Neural progenitor cell (in vitro differentiated cells): Measurements from ENCODE around the gene SUGCT. TPM values are rescaled to one million over a fixed set of nuclear protein-coding genes. Genes with fewer than 3 reads are reported as not detected.
"Not testable (repeated sequence)": the region's sequence is repeated elsewhere in the genome, so short reads cannot be mapped to it uniquely, and the experiment has no call there.

Experiments
- DNase-seq: peaks from one replicate; pipeline ENCODE4 v3.0.0-alpha.2; 2016; ENCODE audit warnings: low spot score
- H2AFZ ChIP-seq: fragments of 200-600 bp; sonication (generic); replicated peaks from 2 replicates; pipeline ENCODE4 v1.6.1; 2016; ENCODE audit warnings: antibody characterized with exemption
- H3F3A ChIP-seq: fragments of 200-600 bp; sonication (generic); 2 replicates; pipeline ENCODE4 v1.6.1; 2016; ENCODE audit warnings: antibody characterized with exemption, low read depth
- H3K27ac ChIP-seq: fragments of 200-600 bp; sonication (generic); 2 replicates; pipeline ENCODE4 v1.5.1; 2016; ENCODE audit warnings: mild to moderate bottlenecking
- H3K27me3 ChIP-seq: fragments of 200-600 bp; sonication (generic); 2 replicates; pipeline ENCODE4 v1.6.1; 2016; ENCODE audit warnings: mild to moderate bottlenecking, moderate library complexity
- H3K36me3 ChIP-seq: fragments of 200-600 bp; sonication (generic); 2 replicates; pipeline ENCODE4 v1.5.1; 2016
- H3K4me1 ChIP-seq: fragments of 200-600 bp; sonication (generic); 2 replicates; pipeline ENCODE4 v1.6.1; 2016; ENCODE audit warnings: mixed run types
- H3K4me2 ChIP-seq: fragments of 200-600 bp; sonication (generic); 2 replicates; pipeline ENCODE4 v1.6.1; 2016
- H3K4me3 ChIP-seq: fragments of 200-600 bp; sonication (generic); 2 replicates; pipeline ENCODE4 v1.5.1; 2016
- H3K79me2 ChIP-seq: fragments of 200-600 bp; sonication (generic); 2 replicates; pipeline ENCODE4 v1.6.1; 2016; ENCODE audit warnings: low read depth
- H3K9ac ChIP-seq: fragments of 200-600 bp; sonication (generic); 2 replicates; pipeline ENCODE4 v1.6.1; 2016
- H3K9me3 ChIP-seq: fragments of 200-600 bp; sonication (generic); 2 replicates; pipeline ENCODE4 v1.5.1; 2016; ENCODE audit warnings: low read depth
- H4K20me1 ChIP-seq: fragments of 200-600 bp; sonication (generic); 2 replicates; pipeline ENCODE4 v1.6.1; 2016; ENCODE audit warnings: low read depth
- H3K27ac Mint-ChIP-seq: 3 replicates; pipeline ENCODE4 v1.8.0; 2021; ENCODE audit warnings: mixed read lengths
- H3K27me3 Mint-ChIP-seq: 2 replicates; pipeline ENCODE4 v1.8.0; 2022; ENCODE audit warnings: low read depth, mild to moderate bottlenecking, inconsistent platforms, moderate library complexity, mixed read lengths; ENCODE audit not compliant: insufficient read depth
- H3K36me3 Mint-ChIP-seq: 3 replicates; pipeline ENCODE4 v1.8.0; 2021; ENCODE audit warnings: mixed read lengths
- H3K4me1 Mint-ChIP-seq: 3 replicates; pipeline ENCODE4 v1.8.0; 2021; ENCODE audit warnings: mixed read lengths
- H3K4me3 Mint-ChIP-seq: 3 replicates; pipeline ENCODE4 v1.8.0; 2021; ENCODE audit warnings: mild to moderate bottlenecking, moderate library complexity, mixed read lengths
- H3K9me3 Mint-ChIP-seq: 3 replicates; pipeline ENCODE4 v1.8.0; 2020; ENCODE audit warnings: mixed read lengths
- EZH2 ChIP-seq: fragments of 200-600 bp; sonication (generic); IDR thresholded peaks from 2 replicates; pipeline ENCODE4 v1.6.1; 2017; ENCODE audit warnings: antibody characterized with exemption, mild to moderate bottlenecking, moderate library complexity
- EZH2phosphoT487 ChIP-seq: fragments of 200-600 bp; sonication (generic); IDR thresholded peaks from 2 replicates; pipeline ENCODE4 v1.6.1; 2017; ENCODE audit warnings: antibody characterized with exemption
- total RNA-seq: library from RNA; depleted of rRNA; stranded (reverse); fragments of >200 nt; gene quantifications from 2 replicates; pipeline ENCODE4 v1.2.3, GENCODE V29; 2015; ENCODE audit warnings: low replicate concordance
- TF ChIP-seq, protein P1 (sequence below): fragments of 200-600 bp; sonication (generic); IDR thresholded peaks from 2 replicates; pipeline ENCODE4 v1.5.1; 2017; ENCODE audit warnings: antibody characterized with exemption, mild to moderate bottlenecking

SUGCT gene
- total RNA-seq, 1 donor from 2014 or later = 10.1 TPM

- H4K20me1 ChIP-seq = no peaks in the 10 kb centered on the region
- H3K9ac ChIP-seq = no peak overlapping the region
- no peak for DNase-seq
- H3K27ac ChIP-seq = no peak overlapping the region
- no peaks in the 10 kb centered on the region for H3K4me1 ChIP-seq
- no peaks in the 10 kb centered on the region for H3K9me3 Mint-ChIP-seq
- no peak overlapping the region for H3K4me2 ChIP-seq
- H3K27me3 Mint-ChIP-seq = no peaks in the 10 kb centered on the region
- no peaks in the 10 kb centered on the region for H3K9me3 ChIP-seq
- H3K27ac Mint-ChIP-seq = no peak overlapping the region
- no peak overlapping the region for H3K4me3 Mint-ChIP-seq
- H3K79me2 ChIP-seq = no peaks in the 10 kb centered on the region
- no peak overlapping the region for H3K4me3 ChIP-seq
- H3K4me1 Mint-ChIP-seq = no peaks in the 10 kb centered on the region
- no peaks in the 10 kb centered on the region for H3K36me3 ChIP-seq
- peaks cover 4% of the 10 kb centered on the region for H3F3A ChIP-seq
- TF ChIP-seq, protein P1, sequence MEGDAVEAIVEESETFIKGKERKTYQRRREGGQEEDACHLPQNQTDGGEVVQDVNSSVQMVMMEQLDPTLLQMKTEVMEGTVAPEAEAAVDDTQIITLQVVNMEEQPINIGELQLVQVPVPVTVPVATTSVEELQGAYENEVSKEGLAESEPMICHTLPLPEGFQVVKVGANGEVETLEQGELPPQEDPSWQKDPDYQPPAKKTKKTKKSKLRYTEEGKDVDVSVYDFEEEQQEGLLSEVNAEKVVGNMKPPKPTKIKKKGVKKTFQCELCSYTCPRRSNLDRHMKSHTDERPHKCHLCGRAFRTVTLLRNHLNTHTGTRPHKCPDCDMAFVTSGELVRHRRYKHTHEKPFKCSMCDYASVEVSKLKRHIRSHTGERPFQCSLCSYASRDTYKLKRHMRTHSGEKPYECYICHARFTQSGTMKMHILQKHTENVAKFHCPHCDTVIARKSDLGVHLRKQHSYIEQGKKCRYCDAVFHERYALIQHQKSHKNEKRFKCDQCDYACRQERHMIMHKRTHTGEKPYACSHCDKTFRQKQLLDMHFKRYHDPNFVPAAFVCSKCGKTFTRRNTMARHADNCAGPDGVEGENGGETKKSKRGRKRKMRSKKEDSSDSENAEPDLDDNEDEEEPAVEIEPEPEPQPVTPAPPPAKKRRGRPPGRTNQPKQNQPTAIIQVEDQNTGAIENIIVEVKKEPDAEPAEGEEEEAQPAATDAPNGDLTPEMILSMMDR = no peak
- no peak for TF ChIP-seq EZH2phosphoT487
- no peak for TF ChIP-seq EZH2
- no peaks in the 10 kb centered on the region for H3K36me3 Mint-ChIP-seq
- no peak overlapping the region for H2AFZ ChIP-seq
- H3K27me3 ChIP-seq = no peaks in the 10 kb centered on the region
Measured at GRCh38 chr7:40102897-40103296, 31.9 kb upstream of the SUGCT start.

- Histone ChIP-seq H3K4me1 (no peaks in the 10 kb centered on the region), H3K4me3 (no peak overlapping the region), H3K79me2 (no peaks in the 10 kb centered on the region), H3K27ac (no peak overlapping the region), H3K36me3 (no peaks in the 10 kb centered on the region), H3K9me3 (no peaks in the 10 kb centered on the region), H3K27me3 (no peaks in the 10 kb centered on the region), H2AFZ (no peak overlapping the region), H3K9ac (no peak overlapping the region), H3K4me2 (no peak overlapping the region), H4K20me1 (no peaks in the 10 kb centered on the region), H3F3A (no peaks in the 10 kb centered on the region)
- Mint-ChIP-seq H3K4me1 (no peaks in the 10 kb centered on the region), H3K27ac (no peak overlapping the region), H3K27me3 (no peaks in the 10 kb centered on the region), H3K4me3 (no peak overlapping the region), H3K36me3 (peaks cover 2% of the 10 kb centered on the region), H3K9me3 (no peaks in the 10 kb centered on the region)
- TF ChIP-seq EZH2phosphoT487 (no peak), EZH2 (no peak)
- TF ChIP-seq, protein P1 = no peak
- no peak for DNase-seq
Measured at GRCh38 chr7:40105879-40106473, 28.8 kb upstream of the SUGCT start.

DNA sequence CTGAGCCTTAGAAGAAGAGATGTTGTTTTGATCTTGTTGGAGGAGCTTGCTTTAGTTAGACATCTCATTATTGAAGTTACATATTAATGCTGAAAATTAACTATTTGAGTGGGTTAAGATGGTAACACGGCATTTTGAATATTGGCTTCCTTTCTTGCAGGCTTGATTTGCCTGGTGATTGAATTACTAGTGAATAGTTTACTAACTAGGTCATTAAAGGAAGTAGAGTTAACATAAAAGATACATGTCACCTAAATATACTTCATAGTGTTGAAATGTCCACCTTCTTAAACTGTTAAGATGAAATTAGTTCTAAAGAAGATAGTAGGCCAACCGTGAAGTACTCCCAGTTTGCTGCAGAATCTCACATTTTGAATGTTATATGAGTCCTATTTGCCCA is 18.9 kb upstream of the SUGCT start:
- Histone ChIP-seq H3K4me3 (no peak overlapping the region), H3K9me3 (no peaks in the 10 kb centered on the region), H3K4me2 (no peak overlapping the region), H3K27ac (no peak overlapping the region), H3F3A (no peaks in the 10 kb centered on the region), H3K4me1 (no peaks in the 10 kb centered on the region), H3K27me3 (no peaks in the 10 kb centered on the region), H4K20me1 (no peaks in the 10 kb centered on the region), H3K9ac (no peak overlapping the region), H3K36me3 (no peaks in the 10 kb centered on the region), H3K79me2 (no peaks in the 10 kb centered on the region), H2AFZ (no peak overlapping the region)
- no peak overlapping the region for H3K4me3 Mint-ChIP-seq
- H3K36me3 Mint-ChIP-seq = peaks cover 13% of the 10 kb centered on the region
- no peaks in the 10 kb centered on the region for H3K27me3 Mint-ChIP-seq
- H3K4me1 Mint-ChIP-seq = no peaks in the 10 kb centered on the region
- no peaks in the 10 kb centered on the region for H3K9me3 Mint-ChIP-seq
- no peak for TF ChIP-seq EZH2phosphoT487
- TF ChIP-seq, protein P1 = no peak
- TF ChIP-seq EZH2 = no peak
- no peak overlapping the region for H3K27ac Mint-ChIP-seq
- no peak for DNase-seq

DNA sequence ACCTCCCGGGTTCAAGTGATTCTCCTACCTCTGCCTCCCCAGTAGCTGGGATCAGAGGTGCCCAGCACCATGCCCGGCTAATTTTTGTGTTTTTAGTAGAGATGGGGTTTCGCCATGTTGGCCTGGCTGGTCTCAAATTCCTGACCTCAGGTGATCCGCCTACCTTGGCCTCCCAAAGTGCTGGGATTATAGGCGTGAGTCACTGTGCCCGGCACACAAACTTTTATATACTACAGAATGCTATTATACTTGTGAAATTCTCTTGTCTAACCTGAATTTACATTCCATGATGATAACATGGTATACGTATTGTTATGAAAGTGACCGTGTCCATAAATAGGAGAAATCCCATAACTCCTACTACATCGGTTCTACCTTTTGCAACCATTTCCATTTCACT is 17.6 kb upstream of the SUGCT start:
- not testable (repeated sequence) for H3K27ac Mint-ChIP-seq

DNA sequence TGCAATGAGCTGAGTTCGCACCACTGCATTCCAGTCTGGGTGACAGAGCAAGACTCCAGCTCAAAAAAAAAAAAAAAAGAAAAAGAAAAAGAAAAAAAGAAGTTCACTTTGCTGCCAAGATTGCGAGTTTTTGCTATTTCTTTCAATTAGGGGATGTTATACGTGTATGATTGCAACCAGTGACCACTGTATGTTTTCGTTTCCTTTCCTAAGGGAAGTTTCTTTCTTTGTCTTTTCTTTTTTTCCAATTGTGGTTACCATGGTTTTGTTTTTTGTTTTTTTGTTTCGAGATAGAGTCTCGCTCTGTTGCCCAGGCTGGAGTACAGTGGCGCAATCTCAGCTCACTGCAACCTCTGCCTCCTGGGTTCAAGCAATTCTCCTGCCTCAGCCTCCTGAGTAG is 16.6 kb upstream of the SUGCT start:
- not testable (repeated sequence) for H3K4me1 Mint-ChIP-seq, DNase-seq, H4K20me1 ChIP-seq, H3K9ac ChIP-seq, H3K79me2 ChIP-seq, H3K4me3 Mint-ChIP-seq, H3K27ac ChIP-seq, H3K36me3 Mint-ChIP-seq, H3K27me3 ChIP-seq, H3K27me3 Mint-ChIP-seq, H3K9me3 ChIP-seq, H3K9me3 Mint-ChIP-seq, H3F3A ChIP-seq, H3K4me3 ChIP-seq, H2AFZ ChIP-seq, H3K4me1 ChIP-seq, H3K4me2 ChIP-seq, H3K36me3 ChIP-seq, H3K27ac Mint-ChIP-seq

More for the DNA sequence above, 17.6 kb upstream of the SUGCT start:
- not testable (repeated sequence) for H3K79me2 ChIP-seq, H3F3A ChIP-seq, H3K4me3 ChIP-seq, H4K20me1 ChIP-seq, H2AFZ ChIP-seq, H3K27me3 ChIP-seq, H3K4me1 ChIP-seq, H3K36me3 ChIP-seq, DNase-seq, H3K27ac ChIP-seq, H3K4me2 ChIP-seq, H3K4me3 Mint-ChIP-seq, H3K9me3 Mint-ChIP-seq, H3K9me3 ChIP-seq, H3K4me1 Mint-ChIP-seq, H3K9ac ChIP-seq, H3K27me3 Mint-ChIP-seq
- peaks cover 15% of the 10 kb centered on the region for H3K36me3 Mint-ChIP-seq
